Hepatocyte (in vitro differentiated cells): ENCODE results near the gene COL4A2.

Experiments
- CTCF ChIP-seq: fragments of 200-600 bp; sonication (generic); IDR thresholded peaks from 2 replicates; pipeline ENCODE4 v1.5.1; 2016; ENCODE audit warnings: antibody characterized with exemption, mild to moderate bottlenecking; ENCODE audit not compliant: poor library complexity
- EZH2 ChIP-seq: fragments of 200-600 bp; sonication (generic); IDR thresholded peaks from 2 replicates; pipeline ENCODE4 v1.6.1; 2016; ENCODE audit warnings: antibody characterized with exemption, mild to moderate bottlenecking, borderline replicate concordance

GRCh38 chr13:110307767-110308655, 927 bp downstream of the COL4A2 start:
- TF ChIP-seq CTCF, result no peak
- TF ChIP-seq EZH2, result no peak
